Left renal cortex interstitium (tissue), 4 donors: ENCODE measurements around the gene DCAKD. TPM values are rescaled to one million over a fixed set of nuclear protein-coding genes. Genes with fewer than 3 reads are reported as not detected.
A peak's percentile ranks its signal among the peaks of the same experiment; 100 is the strongest.

ENCODE experiments used
- DNase-seq, 4 donors: peaks; one replicate each; pipeline ENCODE4 v3.0.0-alpha.2; 2013; ENCODE audit warnings: low read depth in 4 of 4, low spot score in 2 of 4, missing footprints in 1 of 4
- polyA plus RNA-seq, 4 donors: library from polyadenylated mRNA; unstranded; fragments of 120-200 nt; gene quantifications; one replicate each; pipeline ENCODE4 v1.2.1, GENCODE V29; 2013; ENCODE audit not compliant: insufficient read length in 4 of 4

The DCAKD gene
- polyA plus RNA-seq = 10 to 100 TPM; 46.3 to 69.4 (median 57.5) TPM

GRCh38 chr17:45051060-45051719, at the start of gene DCAKD:
Gene DCAKD (minus strand): TSS chr17:45051632. CDS start chr17:45034885, 16,747 bp downstream.
- DNase-seq = peak in 3 of 4 donors; percentile 82 to 90 (median 86)

GRCh38 chr17:45098869-45099616, 47.6 kb upstream of the DCAKD start:
- DNase-seq = peak; percentile 7 to 79 (median 57)

GRCh38 chr17:45098081-45098868, 46.8 kb upstream of the DCAKD start:
- no peak for DNase-seq

- DNase-seq = no peak
Observed at GRCh38 chr17:45096926-45097325, 45.5 kb upstream of the DCAKD start.

GRCh38 chr17:45096141-45096540, 44.7 kb upstream of the DCAKD start:
- no peak for DNase-seq

- no peak for DNase-seq
Observed at GRCh38 chr17:45093444-45094110, 42.1 kb upstream of the DCAKD start.

GRCh38 chr17:45092911-45093430, 41.5 kb upstream of the DCAKD start:
- no peak for DNase-seq

GRCh38 chr17:45091778-45092425, 40.5 kb upstream of the DCAKD start:
- no peak for DNase-seq

- no peak for DNase-seq
Observed at GRCh38 chr17:45090711-45091110, 39.3 kb upstream of the DCAKD start.

- DNase-seq = no peak
Observed at GRCh38 chr17:45088741-45089140, 37.3 kb upstream of the DCAKD start.

- DNase-seq = no peak
Observed at GRCh38 chr17:45087978-45088377, 36.5 kb upstream of the DCAKD start.

- no peak for DNase-seq
Observed at GRCh38 chr17:45087504-45087975, 36.1 kb upstream of the DCAKD start.

- no peak for DNase-seq
Observed at GRCh38 chr17:45086865-45087503, 35.6 kb upstream of the DCAKD start.

GRCh38 chr17:45086391-45086790, 35.0 kb upstream of the DCAKD start:
- no peak for DNase-seq

GRCh38 chr17:45081047-45081703, 29.7 kb upstream of the DCAKD start:
- peak in 1 of 4 donors; percentile 13 for DNase-seq

- DNase-seq = no peak
Observed at GRCh38 chr17:45077643-45078042, 26.2 kb upstream of the DCAKD start.

GRCh38 chr17:45073414-45074070, 22.1 kb upstream of the DCAKD start:
- no peak for DNase-seq

GRCh38 chr17:45070809-45071208, 19.4 kb upstream of the DCAKD start:
- no peak for DNase-seq
